ENCODE results near the gene DNAJA3. TPM values are rescaled to one million over a fixed set of nuclear protein-coding genes. Genes with fewer than 3 reads are reported as not detected.

DNAJA3 gene
- total RNA-seq, 1 experiment from 2014 or later = 93.3 TPM

GRCh38 chr16:4496305-4496704, 70.6 kb downstream of the DNAJA3 start:
- H3K4me1 ChIP-seq (ENCODE audit: control insufficient read depth in 1 of 2, insufficient read depth in 2 of 2, low read length in 2 of 2) = peaks cover 67 to 95% of the 10 kb centered on the region in 2 experiments
- BruUV-seq (replicated peaks) = no TSS peak
- intact Hi-C loops (cut with micrococcal nuclease) = no loop called here
- peak overlapping the region; percentile 69 for H3K4me2 ChIP-seq (ENCODE audit: low read length)
- ChIA-PET POLR2A (interaction anchor here (1.0 to 4.2 kb wide), 3 partner anchors 20 to 602 kb away, joined by 3 to 26 read pairs (median 3); partner anchors contain the start of genes HMOX2 and NMRAL1), CTCF (interaction anchor here (1.0 kb wide), 2 partner anchors 10 to 11 kb away, joined by 3 to 5 read pairs; no protein-coding TSS in a partner anchor), RAD21 (ENCODE audit: low non-redundant PET in 1 of 2, low total read pairs in 2 of 2, uncharacterized antibody in 2 of 2, unreplicated experiment in 2 of 2) (no interaction called here)
- peak; percentile 42; the same call in 1 of the 2 replicates for TF ChIP-seq JUND (IDR thresholded peaks at IDR 0.05)
- no peak for TF ChIP-seq EZH2 (IDR thresholded peaks at IDR 0.05)
- TF ChIP-seq CEBPB (IDR thresholded peaks at IDR 0.05; ENCODE audit: low read depth) = no peak
- peak; percentile 53; the same call in 1 of the 2 replicates for TF ChIP-seq CBX3 (IDR thresholded peaks at IDR 0.05; ENCODE audit: low read depth)
- no peak for TF ChIP-seq YY1 (IDR thresholded peaks at IDR 0.05; ENCODE audit: extremely low read depth, insufficient replicate concordance, low read depth, low read length)
- no peak for TF ChIP-seq ELF1 (IDR thresholded peaks at IDR 0.05; ENCODE audit: borderline replicate concordance, low read depth)
- no peak for TF ChIP-seq SIN3A (IDR thresholded peaks at IDR 0.05; ENCODE audit: low read depth)
- TF ChIP-seq POLR2A (IDR thresholded peaks at IDR 0.05; ENCODE audit: borderline replicate concordance, extremely low read depth, insufficient read depth, insufficient read length) = no peak
- TF ChIP-seq ZNF274 (IDR thresholded peaks at IDR 0.05; ENCODE audit: low read depth, low read length) = no peak
- TF ChIP-seq SP1 (IDR thresholded peaks at IDR 0.05; ENCODE audit: low read depth) = peak; percentile 46; the same call in 1 of the 2 replicates
- no peak for TF ChIP-seq TCF7L2 (IDR thresholded peaks at IDR 0.05; ENCODE audit: borderline replicate concordance, extremely low read depth, insufficient read depth, insufficient read length)
- TF ChIP-seq FOSL1 (IDR thresholded peaks at IDR 0.05; ENCODE audit: low read depth) = peak; percentile 53
- no peaks in the 10 kb centered on the region for H3K9me2 ChIP-seq (ENCODE audit: insufficient read depth)
- no peaks in the 10 kb centered on the region for H3K9me3 ChIP-seq (ENCODE audit: control insufficient read depth in 1 of 2, insufficient read depth in 1 of 2, low read depth in 1 of 2, low read length in 2 of 2)
- ATAC-seq (peak; percentile 69), DNase-seq (ENCODE audit: low read depth, low spot score) (peak; percentile 82)
- H3K4me3 ChIP-seq (replicated peaks in 1 of 2; ENCODE audit: low read depth in 1 of 2, low read length in 2 of 2) = peak overlapping the region in 1 of 2 experiments; percentile 30; a peak in 2 of 4 replicates
- peaks cover 0 to 6% of the 10 kb centered on the region in 2 experiments; a peak in 2 of 4 replicates for H3K36me3 ChIP-seq (ENCODE audit: control insufficient read depth in 1 of 2, insufficient read depth in 2 of 2, low read length in 2 of 2)
- peaks cover 4% of the 10 kb centered on the region; the same call in 1 of the 2 replicates for H4K20me1 ChIP-seq (ENCODE audit: insufficient read depth)
- peak overlapping the region; percentile 79 for H3K27ac ChIP-seq (ENCODE audit: low read depth, low read length)
- H3K27me3 ChIP-seq (ENCODE audit: insufficient read depth, low read length) = no peaks in the 10 kb centered on the region
- H3K9ac ChIP-seq (ENCODE audit: low read length) = peak overlapping the region; percentile 51
- H3K79me2 ChIP-seq (ENCODE audit: insufficient read depth, low read length) = peaks cover 91% of the 10 kb centered on the region
- H2AFZ ChIP-seq (ENCODE audit: low read depth, low read length, poor library complexity, severe bottlenecking) = no peak overlapping the region
